ENCODE data around the gene SCFD2. TPM values are rescaled to one million over a fixed set of nuclear protein-coding genes. Genes with fewer than 3 reads are reported as not detected.
"Not testable (repeated sequence)": the region's sequence is repeated elsewhere in the genome, so short reads cannot be mapped to it uniquely, and the experiment has no call there.

The SCFD2 gene
- total RNA-seq, 1 donor from 2014 or later: 13.2 TPM

DNA sequence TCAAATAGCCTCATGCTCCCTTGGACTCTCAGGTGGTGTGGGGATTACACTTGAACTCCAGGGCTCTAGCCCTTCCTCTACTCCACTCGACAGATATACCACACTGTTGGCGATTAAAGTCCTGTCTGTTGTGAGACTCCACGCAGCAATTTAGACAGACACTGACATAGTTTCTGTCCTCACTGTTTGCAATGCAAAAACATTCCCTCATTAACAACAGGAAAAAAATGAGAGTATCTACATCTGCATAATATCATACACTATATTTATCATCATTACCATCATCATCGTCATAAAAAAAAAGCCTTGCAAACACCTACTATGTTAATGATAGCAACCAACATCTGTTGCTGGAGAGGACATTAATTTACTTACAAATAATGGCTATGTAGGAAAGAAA, 371.3 kb downstream of the SCFD2 start:
- intact Hi-C loops (cut with DNase I): no loop called here
- H3K36me3 ChIP-seq: no peaks in the 10 kb centered on the region
- H3K4me3 ChIP-seq: no peak overlapping the region
- H3K27ac ChIP-seq: no peak overlapping the region
- H3K27me3 ChIP-seq (ENCODE audit: low read depth): no peaks in the 10 kb centered on the region
- TF ChIP-seq, protein P1, sequence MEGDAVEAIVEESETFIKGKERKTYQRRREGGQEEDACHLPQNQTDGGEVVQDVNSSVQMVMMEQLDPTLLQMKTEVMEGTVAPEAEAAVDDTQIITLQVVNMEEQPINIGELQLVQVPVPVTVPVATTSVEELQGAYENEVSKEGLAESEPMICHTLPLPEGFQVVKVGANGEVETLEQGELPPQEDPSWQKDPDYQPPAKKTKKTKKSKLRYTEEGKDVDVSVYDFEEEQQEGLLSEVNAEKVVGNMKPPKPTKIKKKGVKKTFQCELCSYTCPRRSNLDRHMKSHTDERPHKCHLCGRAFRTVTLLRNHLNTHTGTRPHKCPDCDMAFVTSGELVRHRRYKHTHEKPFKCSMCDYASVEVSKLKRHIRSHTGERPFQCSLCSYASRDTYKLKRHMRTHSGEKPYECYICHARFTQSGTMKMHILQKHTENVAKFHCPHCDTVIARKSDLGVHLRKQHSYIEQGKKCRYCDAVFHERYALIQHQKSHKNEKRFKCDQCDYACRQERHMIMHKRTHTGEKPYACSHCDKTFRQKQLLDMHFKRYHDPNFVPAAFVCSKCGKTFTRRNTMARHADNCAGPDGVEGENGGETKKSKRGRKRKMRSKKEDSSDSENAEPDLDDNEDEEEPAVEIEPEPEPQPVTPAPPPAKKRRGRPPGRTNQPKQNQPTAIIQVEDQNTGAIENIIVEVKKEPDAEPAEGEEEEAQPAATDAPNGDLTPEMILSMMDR (IDR thresholded peaks at IDR 0.05): no peak
- no peak for ATAC-seq
- DNase-seq: no peak
- H3K4me1 ChIP-seq: peaks cover 8% of the 10 kb centered on the region
- no peaks in the 10 kb centered on the region for H3K9me3 ChIP-seq

- no peak overlapping the region for H3K4me3 ChIP-seq
- peaks cover 8% of the 10 kb centered on the region for H3K4me1 ChIP-seq
- ATAC-seq (no peak), DNase-seq (no peak)
- no peaks in the 10 kb centered on the region for H3K36me3 ChIP-seq
- TF ChIP-seq, protein P1 (IDR thresholded peaks at IDR 0.05): no peak
- intact Hi-C loops (cut with DNase I): no loop called here
- no peaks in the 10 kb centered on the region for H3K27me3 ChIP-seq (ENCODE audit: low read depth)
- H3K27ac ChIP-seq: no peak overlapping the region
- no peaks in the 10 kb centered on the region for H3K9me3 ChIP-seq
Measured at GRCh38 chr4:52993771-52994170, 372.1 kb downstream of the SCFD2 start.

DNA sequence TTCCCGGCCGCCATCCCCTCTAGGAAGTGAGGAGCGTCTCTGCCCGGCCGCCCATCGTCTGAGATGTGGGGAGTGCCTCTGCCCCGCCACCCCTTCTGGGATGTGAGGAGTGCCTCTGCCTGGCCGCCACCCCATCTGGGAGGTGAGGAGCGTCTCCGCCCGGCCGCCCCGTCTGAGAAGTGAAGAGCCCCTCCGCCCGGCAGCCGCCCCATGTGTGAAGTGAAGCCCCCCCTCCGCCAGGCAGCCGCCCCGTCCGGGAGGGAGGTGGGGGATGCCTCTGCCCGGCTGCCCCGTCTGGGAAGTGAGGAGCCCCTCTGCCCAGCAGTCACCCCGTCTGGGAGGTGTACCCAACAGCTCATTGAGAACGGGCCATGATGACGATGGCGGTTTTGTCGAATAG, 373.3 kb downstream of the SCFD2 start:
- DNase-seq; H3K9me3 ChIP-seq; H3K36me3 ChIP-seq; intact Hi-C loops (cut with DNase I); H3K27ac ChIP-seq; H3K27me3 ChIP-seq (ENCODE audit: low read depth); H3K4me1 ChIP-seq; ATAC-seq; H3K4me3 ChIP-seq: not testable (repeated sequence)

- TF ChIP-seq, protein P1 (IDR thresholded peaks at IDR 0.05): no peak
Measured at GRCh38 chr4:52991472-52991871, 374.4 kb downstream of the SCFD2 start.

DNA sequence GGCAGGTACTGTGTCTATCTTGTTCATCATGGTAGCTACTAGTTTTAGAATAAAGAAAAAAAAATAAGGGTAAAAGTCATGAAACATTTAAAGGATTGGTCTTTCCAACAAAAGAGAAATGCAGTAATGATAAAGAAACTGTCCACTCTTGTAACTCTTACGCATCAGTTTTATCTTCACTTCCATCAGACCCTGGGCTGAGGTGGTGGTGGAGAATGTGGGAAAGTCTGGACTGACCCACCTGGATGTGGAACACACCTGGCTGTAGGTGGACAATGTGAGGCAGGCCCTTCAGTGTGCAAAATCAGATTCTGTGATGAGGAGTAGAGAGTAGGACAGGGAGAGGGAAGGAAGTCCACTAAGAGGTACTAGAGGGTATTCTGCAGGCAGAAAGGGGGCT, 375.2 kb downstream of the SCFD2 start:
- no peak for ATAC-seq
- no peak overlapping the region for H3K27ac ChIP-seq
- no peak for DNase-seq
- H3K4me3 ChIP-seq: no peak overlapping the region
- no peaks in the 10 kb centered on the region for H3K27me3 ChIP-seq (ENCODE audit: low read depth)
- no peaks in the 10 kb centered on the region for H3K9me3 ChIP-seq
- H3K36me3 ChIP-seq: no peaks in the 10 kb centered on the region
- intact Hi-C loops (cut with DNase I): no loop called here
- H3K4me1 ChIP-seq: no peaks in the 10 kb centered on the region
- TF ChIP-seq, protein P1 (IDR thresholded peaks at IDR 0.05): no peak

More at GRCh38 chr4:52991472-52991871, 374.4 kb downstream of the SCFD2 start:
- no peaks in the 10 kb centered on the region for H3K36me3 ChIP-seq
- H3K4me3 ChIP-seq: no peak overlapping the region
- H3K27ac ChIP-seq: no peak overlapping the region
- H3K27me3 ChIP-seq (ENCODE audit: low read depth): no peaks in the 10 kb centered on the region
- DNase-seq: no peak
- no peak for ATAC-seq
- no peaks in the 10 kb centered on the region for H3K4me1 ChIP-seq
- H3K9me3 ChIP-seq: no peaks in the 10 kb centered on the region
- intact Hi-C loops (cut with DNase I): no loop called here

- H3K4me1 ChIP-seq: no peaks in the 10 kb centered on the region
- intact Hi-C loops (cut with DNase I): no loop called here
- H3K27ac ChIP-seq: no peak overlapping the region
- H3K9me3 ChIP-seq: no peaks in the 10 kb centered on the region
- H3K4me3 ChIP-seq: no peak overlapping the region
- ATAC-seq: no peak
- H3K36me3 ChIP-seq: no peaks in the 10 kb centered on the region
- H3K27me3 ChIP-seq (ENCODE audit: low read depth): no peaks in the 10 kb centered on the region
- no peak for DNase-seq
- TF ChIP-seq, protein P1 (IDR thresholded peaks at IDR 0.05): no peak
Measured at GRCh38 chr4:52989865-52990264, 376.0 kb downstream of the SCFD2 start.

Measured in lower lobe of right lung (tissue), 2 donors.